HEK293 (cell line): Measurements from ENCODE around the gene GTF2I.
A peak's percentile ranks its signal among the peaks of the same experiment; 100 is the strongest.

ENCODE experiments used
- CTCF ChIA-PET: fragments of 350-600 bp; formaldehyde crosslinking; extraction: SDS; loops from one replicate; lab custom pipeline; 2021; ENCODE audit warnings: antibody characterized with exemption; lab: Yijun Ruan, JAX
- POLR2A ChIA-PET: fragments of 300-600 bp; formaldehyde crosslinking; extraction: SDS; loops from one replicate; lab custom pipeline; 2020; ENCODE audit warnings: antibody characterized with exemption, inconsistent platforms; lab: Yijun Ruan, JAX
- H3K27ac ChIP-seq: fragments of 200-500 bp; sonication (Bioruptor generic); 2 replicates; pipeline ENCODE4 v1.5.1; 2014; ENCODE audit warnings: low read depth, low read length, control low read depth, inconsistent platforms; ENCODE audit errors: extremely low read depth
- H3K36me3 ChIP-seq, 2 experiments: fragments of 200-500 bp in 1 of 2; sonication (Bioruptor generic) in 1 of 2; 1 replicate in 1 of 2; 2 replicates in 1 of 2; pipeline ENCODE4 v1.5.1; 2014 to 2017; ENCODE audit warnings: inconsistent platforms in 2 of 2, low read length in 2 of 2; ENCODE audit not compliant: control insufficient read depth in 2 of 2, insufficient read depth in 1 of 2
- H3K4me1 ChIP-seq: fragments of 200-500 bp; sonication (Bioruptor generic); 2 replicates; pipeline ENCODE4 v1.5.1; 2014; ENCODE audit warnings: mild to moderate bottlenecking, low read length, inconsistent platforms; ENCODE audit not compliant: control insufficient read depth, insufficient read depth
- H3K4me3 ChIP-seq: 2 replicates; pipeline ENCODE4 v1.5.1; 2011; ENCODE audit warnings: low read depth, mild to moderate bottlenecking, control low read depth, low read length, moderate library complexity
- H3K9me3 ChIP-seq: fragments of 200-500 bp; sonication (Bioruptor generic); 2 replicates; pipeline ENCODE4 v1.5.1; 2014; ENCODE audit warnings: low read depth, low read length, inconsistent platforms; ENCODE audit not compliant: control insufficient read depth, insufficient read depth
- MEIS1 ChIP-seq: sonication (generic); formaldehyde crosslinking; IDR thresholded peaks from 2 replicates; pipeline ENCODE4 v1.8.1; 2022; ENCODE audit warnings: missing genetic modification reagents, mild to moderate bottlenecking, borderline replicate concordance
- PATZ1 ChIP-seq: fragments of 450-650 bp; formaldehyde crosslinking; IDR thresholded peaks from 2 replicates; pipeline ENCODE4 v1.5.1; 2016; ENCODE audit warnings: missing biosample characterization, missing genetic modification characterization
- RBAK ChIP-seq: fragments of 450-650 bp; formaldehyde crosslinking; IDR thresholded peaks from 2 replicates; pipeline ENCODE4 v1.5.1; 2016; ENCODE audit warnings: missing biosample characterization, missing genetic modification characterization
- TRIM28 ChIP-seq: IDR thresholded peaks from 2 replicates; pipeline ENCODE4 v1.6.1; 2011; ENCODE audit warnings: low read length, control low read depth, borderline replicate concordance
- ZBTB44 ChIP-seq: fragments of 450-650 bp; IDR thresholded peaks from 2 replicates; pipeline ENCODE4 v1.5.1; 2018; ENCODE audit warnings: missing biosample characterization, mild to moderate bottlenecking, missing genetic modification characterization
- ZFP69B ChIP-seq: fragments of 450-650 bp; formaldehyde crosslinking; IDR thresholded peaks from 2 replicates; pipeline ENCODE4 v1.5.1; 2016; ENCODE audit warnings: missing biosample characterization, missing genetic modification characterization
- ZNF10 ChIP-seq: fragments of 450-650 bp; formaldehyde crosslinking; IDR thresholded peaks from 2 replicates; pipeline ENCODE4 v1.5.1; 2017; ENCODE audit warnings: missing biosample characterization, missing genetic modification characterization
- ZNF121 ChIP-seq: fragments of 450-650 bp; formaldehyde crosslinking; IDR thresholded peaks from 2 replicates; pipeline ENCODE4 v1.5.1; 2016; ENCODE audit warnings: missing biosample characterization, missing genetic modification characterization
- ZNF132 ChIP-seq: fragments of 450-650 bp; formaldehyde crosslinking; IDR thresholded peaks from 2 replicates; pipeline ENCODE4 v1.5.1; 2017; ENCODE audit warnings: missing biosample characterization, missing genetic modification characterization, borderline replicate concordance
- ZNF174 ChIP-seq: fragments of 450-650 bp; formaldehyde crosslinking; IDR thresholded peaks from 2 replicates; pipeline ENCODE4 v1.5.0; 2017; ENCODE audit warnings: missing biosample characterization, mild to moderate bottlenecking, missing genetic modification characterization
- ZNF23 ChIP-seq: fragments of 450-650 bp; formaldehyde crosslinking; IDR thresholded peaks from 2 replicates; pipeline ENCODE4 v1.5.1; 2016; ENCODE audit warnings: missing biosample characterization, missing genetic modification characterization, borderline replicate concordance
- ZNF24 ChIP-seq: fragments of 450-650 bp; formaldehyde crosslinking; IDR thresholded peaks from 2 replicates; pipeline ENCODE4 v1.5.1; 2016; ENCODE audit warnings: missing biosample characterization, missing genetic modification characterization
- ZNF26 ChIP-seq: fragments of 450-650 bp; formaldehyde crosslinking; IDR thresholded peaks from 2 replicates; pipeline ENCODE4 v1.5.1; 2016; ENCODE audit warnings: missing biosample characterization, missing genetic modification characterization
- ZNF274 ChIP-seq, 2 experiments: fragments of 200-500 bp in 1 of 2; fragments of 450-650 bp in 1 of 2; sonication (Bioruptor generic) in 1 of 2; formaldehyde crosslinking in 1 of 2; IDR thresholded peaks; 2 replicates each; pipeline versions ENCODE4 v1.5.1 to v1.6.1; 2014 to 2016; ENCODE audit warnings: borderline replicate concordance in 1 of 2, inconsistent platforms in 1 of 2, low read length in 1 of 2, missing biosample characterization in 1 of 2, missing genetic modification characterization in 1 of 2
- ZNF433 ChIP-seq: fragments of 450-650 bp; formaldehyde crosslinking; IDR thresholded peaks from 2 replicates; pipeline ENCODE4 v1.5.1; 2016; ENCODE audit warnings: missing biosample characterization, missing genetic modification characterization, low read depth
- ZNF514 ChIP-seq: fragments of 450-650 bp; formaldehyde crosslinking; IDR thresholded peaks from 2 replicates; pipeline ENCODE4 v1.5.1; 2016; ENCODE audit warnings: missing biosample characterization, missing genetic modification characterization
- ZNF549 ChIP-seq: fragments of 450-650 bp; IDR thresholded peaks from 2 replicates; pipeline ENCODE4 v1.5.1; 2018; ENCODE audit warnings: missing biosample characterization, missing genetic modification characterization, mild to moderate bottlenecking, inconsistent platforms, moderate library complexity
- ZNF580 ChIP-seq: fragments of 450-650 bp; formaldehyde crosslinking; IDR thresholded peaks from 2 replicates; pipeline ENCODE4 v1.5.1; 2016; ENCODE audit warnings: missing biosample characterization, missing genetic modification characterization
- ZNF610 ChIP-seq: fragments of 450-650 bp; formaldehyde crosslinking; IDR thresholded peaks from 2 replicates; pipeline ENCODE4 v1.5.1; 2016; ENCODE audit warnings: missing biosample characterization, missing genetic modification characterization, borderline replicate concordance
- ZNF626 ChIP-seq: fragments of 450-650 bp; sonication (Bioruptor Pico); formaldehyde crosslinking; IDR thresholded peaks from 2 replicates; pipeline ENCODE4 v1.5.1; 2018; ENCODE audit warnings: missing biosample characterization, missing genetic modification characterization, inconsistent platforms
- ZNF670 ChIP-seq: fragments of 450-650 bp; formaldehyde crosslinking; IDR thresholded peaks from 2 replicates; pipeline ENCODE4 v1.5.1; 2016; ENCODE audit warnings: missing biosample characterization, missing genetic modification characterization, low read depth
- ZNF692 ChIP-seq: fragments of 450-650 bp; formaldehyde crosslinking; IDR thresholded peaks from 2 replicates; pipeline ENCODE4 v1.5.1; 2016; ENCODE audit warnings: missing biosample characterization, missing genetic modification characterization
- ZSCAN18 ChIP-seq: fragments of 450-650 bp; formaldehyde crosslinking; IDR thresholded peaks from 2 replicates; pipeline ENCODE4 v1.5.1; 2016; ENCODE audit warnings: missing biosample characterization, missing genetic modification characterization

GTF2I gene

GRCh38 chr7:74653686-74654181 lies 3.8 kb upstream of the GTF2I start:
- no peaks in the 10 kb centered on the region for H3K36me3 ChIP-seq
- CTCF ChIA-PET, result interaction anchor here (0.6 kb wide), 1 partner anchor 53 kb away, joined by 7 read pairs; no protein-coding TSS in a partner anchor
- H3K27ac ChIP-seq, result no peak overlapping the region
- POLR2A ChIA-PET, result no interaction called here
- H3K4me3 ChIP-seq, result no peak overlapping the region
- TF ChIP-seq ZBTB44 (tag by site-specific recombination), result no peak
- TF ChIP-seq ZNF626 (tag by site-specific recombination), result no peak
- no peak for TF ChIP-seq ZNF174
- TF ChIP-seq ZNF549 (tag by site-specific recombination), result no peak
- TF ChIP-seq ZNF10, result no peak
- no peak for TF ChIP-seq ZFP69B
- no peak for TF ChIP-seq ZNF132 (tag by site-specific recombination)
- no peak for TF ChIP-seq ZNF514 (tag by site-specific recombination)
- no peak for TF ChIP-seq MEIS1 (CRISPR knock-in tag)
- no peak for TF ChIP-seq ZNF23 (tag by site-specific recombination)
- no peak for TF ChIP-seq ZNF433
- no peak for TF ChIP-seq ZNF26 (tag by site-specific recombination)
- TF ChIP-seq ZSCAN18, result no peak
- no peak for TF ChIP-seq ZNF24
- no peak for TF ChIP-seq RBAK (tag by site-specific recombination)
- no peaks in the 10 kb centered on the region for H3K9me3 ChIP-seq
- H3K4me1 ChIP-seq, result no peaks in the 10 kb centered on the region; the same call in 1 of the 2 replicates

- Histone ChIP-seq H3K4me3 (no peak overlapping the region), H3K27ac (no peak overlapping the region), H3K4me1 (peaks cover 2% of the 10 kb centered on the region), H3K9me3 (no peaks in the 10 kb centered on the region), H3K36me3 (no peaks in the 10 kb centered on the region; a peak in 1 of 3 replicates)
- POLR2A ChIA-PET, result no interaction called here
- CTCF ChIA-PET, result no interaction called here
- TF ChIP-seq ZNF121 (peak; percentile 43; the same call in 1 of the 2 replicates), ZNF610 (tag by site-specific recombination) (no peak)
These were observed 2.7 kb upstream of the GTF2I start for GRCh38 chr7:74654811-74655210.

- CTCF ChIA-PET, result no interaction called here
- TF ChIP-seq ZNF274 (IDR thresholded peaks at IDR 0.05; ENCODE audit: low read length) (no peak), ZNF274 (tag by site-specific recombination; IDR thresholded peaks at IDR 0.05; ENCODE audit: borderline replicate concordance) (no peak), TRIM28 (0 out of 2 replicates have a peak, but pooled peaks have one; percentile 33), ZNF670 (tag by site-specific recombination) (no peak), ZNF580 (tag by site-specific recombination) (no peak), PATZ1 (tag by site-specific recombination) (no peak), ZNF692 (0 out of 2 replicates have a peak, but pooled peaks have one; percentile 18)
These were observed 2.2 kb upstream of the GTF2I start for GRCh38 chr7:74655324-74655723.

More at GRCh38 chr7:74655324-74655723, 2.2 kb upstream of the GTF2I start:
- Histone ChIP-seq H3K4me1 (peaks cover 3% of the 10 kb centered on the region), H3K4me3 (no peak overlapping the region), H3K9me3 (no peaks in the 10 kb centered on the region), H3K27ac (no peak overlapping the region), H3K36me3 (no peaks in the 10 kb centered on the region; a peak in 1 of 3 replicates)
- POLR2A ChIA-PET, result no interaction called here
